ENCODE data around the gene CD55.

Gene CD55

DNA sequence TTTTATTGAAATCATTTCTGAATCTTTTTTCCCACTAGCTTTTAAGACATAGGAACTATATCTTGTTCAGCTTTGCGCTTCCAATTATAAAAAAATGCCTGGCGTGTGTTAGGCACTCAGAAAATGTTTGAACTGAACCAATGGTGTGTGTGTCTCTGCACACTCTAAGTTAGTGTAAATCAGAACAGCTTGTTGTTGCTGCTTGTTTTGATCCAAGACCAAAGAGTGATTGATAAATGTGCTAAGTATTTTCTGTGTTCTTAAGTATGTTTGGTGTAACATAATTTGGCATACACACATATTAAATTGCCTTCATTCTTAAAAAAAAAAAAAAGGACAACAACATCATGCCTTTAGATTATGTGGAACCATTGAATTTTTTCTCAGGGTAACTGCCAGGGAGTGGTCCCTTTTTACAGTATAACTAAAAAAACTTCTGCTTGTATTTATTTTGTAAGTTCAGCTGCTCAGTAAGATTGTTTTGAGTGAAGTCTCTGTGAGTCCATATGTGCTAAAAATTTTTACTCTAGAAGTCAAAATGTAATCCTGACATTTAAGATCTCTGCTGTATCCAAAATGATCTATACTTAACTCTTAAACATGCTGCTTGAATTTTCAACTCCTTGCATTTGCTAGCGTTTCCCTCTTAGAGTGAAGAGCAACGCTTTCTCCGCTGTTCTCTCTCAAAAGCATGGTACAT, 8.7 kb downstream of the CD55 start:
- H2AFZ ChIP-seq (ENCODE audit: insufficient read depth, low read length, poor library complexity) = no peak overlapping the region
- H2BK5ac ChIP-seq (ENCODE audit: low read depth, low read length, poor library complexity) = no peak overlapping the region
- H3K9me3 ChIP-seq (ENCODE audit: insufficient read depth, low read depth, low read length) = no peaks in the 10 kb centered on the region
- H2BK12ac ChIP-seq (ENCODE audit: low read length) = no peak overlapping the region
- H2BK120ac ChIP-seq (ENCODE audit: insufficient read depth, low read length, poor library complexity) = no peak overlapping the region
- H3K4me2 ChIP-seq (ENCODE audit: low read length) = no peak overlapping the region
- H3K27ac ChIP-seq (ENCODE audit: low read depth, low read length) = no peak overlapping the region
- H3K14ac ChIP-seq (ENCODE audit: low read length) = no peak overlapping the region
- H4K12ac ChIP-seq (ENCODE audit: low read depth, low read length) = no peak overlapping the region
- H3K27me3 ChIP-seq (ENCODE audit: insufficient read depth, low read length) = no peaks in the 10 kb centered on the region
- DNase-seq = no peak
- H3K79me2 ChIP-seq (ENCODE audit: control insufficient read depth, insufficient read depth, low read length, poor library complexity) = no peaks in the 10 kb centered on the region
- H3K9ac ChIP-seq (ENCODE audit: low read length) = no peak overlapping the region
- no peaks in the 10 kb centered on the region for H3K4me1 ChIP-seq (ENCODE audit: control insufficient read depth in 1 of 2, insufficient read depth in 2 of 2, low read length in 2 of 2)
- H3K4ac ChIP-seq (ENCODE audit: low read depth, low read length) = no peak overlapping the region
- no CpG with 5 or more reads among the region's 5 CpGs for WGBS (ENCODE audit: extremely low coverage, insufficient coverage, insufficient read length)
- H2AK5ac ChIP-seq (ENCODE audit: low read length) = no peak overlapping the region
- no peak overlapping the region for H3K18ac ChIP-seq (ENCODE audit: low read length)
- H3K23ac ChIP-seq (ENCODE audit: low read length) = no peak overlapping the region
- peaks cover 0 to 3% of the 10 kb centered on the region in 2 experiments for H3K36me3 ChIP-seq (ENCODE audit: control insufficient read depth in 1 of 2, insufficient read depth in 2 of 2, low read length in 2 of 2)
- H4K8ac ChIP-seq (ENCODE audit: low read depth, low read length) = no peak overlapping the region
- no peak overlapping the region for H3K4me3 ChIP-seq (ENCODE audit: low read depth, low read length)
- H4K91ac ChIP-seq (ENCODE audit: low read depth, low read length) = no peak overlapping the region
- H3K79me1 ChIP-seq (ENCODE audit: low read length) = no peaks in the 10 kb centered on the region

- Histone ChIP-seq H3K18ac (ENCODE audit: low read length) (no peak overlapping the region), H3K9me3 (ENCODE audit: insufficient read depth, low read depth, low read length) (no peaks in the 10 kb centered on the region), H3K4me3 (ENCODE audit: low read depth, low read length) (no peak overlapping the region), H3K79me1 (ENCODE audit: low read length) (no peaks in the 10 kb centered on the region), H3K9ac (ENCODE audit: low read length) (no peak overlapping the region), H2AFZ (ENCODE audit: insufficient read depth, low read length, poor library complexity) (no peak overlapping the region), H3K4me2 (ENCODE audit: low read length) (no peak overlapping the region), H4K8ac (ENCODE audit: low read depth, low read length) (no peak overlapping the region), H2BK5ac (ENCODE audit: low read depth, low read length, poor library complexity) (no peak overlapping the region), H4K12ac (ENCODE audit: low read depth, low read length) (no peak overlapping the region), H2BK12ac (ENCODE audit: low read length) (no peak overlapping the region), H2BK120ac (ENCODE audit: insufficient read depth, low read length, poor library complexity) (no peak overlapping the region), H3K14ac (ENCODE audit: low read length) (no peak overlapping the region), H2AK5ac (ENCODE audit: low read length) (no peak overlapping the region), H3K23ac (ENCODE audit: low read length) (no peak overlapping the region), H4K91ac (ENCODE audit: low read depth, low read length) (no peak overlapping the region), H3K4me1 (ENCODE audit: control insufficient read depth in 1 of 2, insufficient read depth in 2 of 2, low read length in 2 of 2) (no peaks in the 10 kb centered on the region), H3K27ac (ENCODE audit: low read depth, low read length) (no peak overlapping the region), H3K4ac (ENCODE audit: low read depth, low read length) (no peak overlapping the region), H3K27me3 (ENCODE audit: insufficient read depth, low read length) (no peaks in the 10 kb centered on the region), H3K36me3 (ENCODE audit: control insufficient read depth in 1 of 2, insufficient read depth in 2 of 2, low read length in 2 of 2) (peaks cover 0 to 3% of the 10 kb centered on the region in 2 experiments), H3K79me2 (ENCODE audit: control insufficient read depth, insufficient read depth, low read length, poor library complexity) (no peaks in the 10 kb centered on the region)
- no peak for DNase-seq
- no CpG with 5 or more reads among the region's 4 CpGs for WGBS (ENCODE audit: extremely low coverage, insufficient coverage, insufficient read length)
Measured at GRCh38 chr1:207331354-207332313, 10.2 kb downstream of the CD55 start.

DNA sequence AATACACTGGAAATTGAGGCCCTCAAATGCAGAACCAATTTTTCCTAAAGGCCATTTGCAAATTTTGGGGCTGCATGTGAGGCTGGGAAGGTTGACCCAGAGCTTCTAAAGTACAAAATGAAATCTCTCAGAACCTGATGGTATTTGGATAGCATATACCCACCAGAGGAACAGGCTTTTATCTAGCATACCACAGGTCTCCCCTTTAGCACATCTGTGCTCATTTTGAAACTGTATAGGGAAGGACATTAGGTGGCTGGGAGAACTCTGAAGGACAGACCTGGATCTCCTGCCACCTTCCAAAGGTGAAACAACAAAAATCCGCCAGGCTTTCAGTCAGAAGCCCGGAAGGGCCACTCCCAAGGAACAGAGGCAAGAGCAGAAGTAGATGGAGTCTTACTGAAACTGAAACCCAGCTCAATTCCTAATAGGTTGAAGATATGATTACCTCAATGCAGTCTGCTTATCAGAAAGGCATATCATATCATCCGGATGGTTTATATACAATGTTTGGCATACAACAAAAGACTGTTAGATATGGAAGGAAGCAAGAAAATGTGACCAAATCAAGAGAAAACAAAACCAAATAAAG, 11.6 kb downstream of the CD55 start:
- Histone ChIP-seq H3K4ac (ENCODE audit: low read depth, low read length) (no peak overlapping the region), H2AK5ac (ENCODE audit: low read length) (no peak overlapping the region), H3K4me3 (ENCODE audit: low read depth, low read length) (no peak overlapping the region), H2BK12ac (ENCODE audit: low read length) (no peak overlapping the region), H2BK5ac (ENCODE audit: low read depth, low read length, poor library complexity) (no peak overlapping the region), H2AFZ (ENCODE audit: insufficient read depth, low read length, poor library complexity) (no peak overlapping the region), H3K4me1 (ENCODE audit: control insufficient read depth in 1 of 2, insufficient read depth in 2 of 2, low read length in 2 of 2) (no peaks in the 10 kb centered on the region), H4K91ac (ENCODE audit: low read depth, low read length) (no peak overlapping the region), H3K36me3 (ENCODE audit: control insufficient read depth in 1 of 2, insufficient read depth in 2 of 2, low read length in 2 of 2) (peaks cover 0 to 9% of the 10 kb centered on the region in 2 experiments), H3K79me2 (ENCODE audit: control insufficient read depth, insufficient read depth, low read length, poor library complexity) (no peaks in the 10 kb centered on the region), H3K14ac (ENCODE audit: low read length) (no peak overlapping the region), H4K8ac (ENCODE audit: low read depth, low read length) (no peak overlapping the region), H3K9me3 (ENCODE audit: insufficient read depth, low read depth, low read length) (no peaks in the 10 kb centered on the region), H3K79me1 (ENCODE audit: low read length) (no peaks in the 10 kb centered on the region), H3K18ac (ENCODE audit: low read length) (no peak overlapping the region), H4K12ac (ENCODE audit: low read depth, low read length) (no peak overlapping the region), H2BK120ac (ENCODE audit: insufficient read depth, low read length, poor library complexity) (no peak overlapping the region), H3K23ac (ENCODE audit: low read length) (no peak overlapping the region), H3K27ac (ENCODE audit: low read depth, low read length) (no peak overlapping the region), H3K4me2 (ENCODE audit: low read length) (no peak overlapping the region), H3K27me3 (ENCODE audit: insufficient read depth, low read length) (no peaks in the 10 kb centered on the region), H3K9ac (ENCODE audit: low read length) (no peak overlapping the region)
- DNase-seq = no peak
- WGBS (ENCODE audit: extremely low coverage, insufficient coverage, insufficient read length) = no CpG with 5 or more reads among the region's 3 CpGs

DNA sequence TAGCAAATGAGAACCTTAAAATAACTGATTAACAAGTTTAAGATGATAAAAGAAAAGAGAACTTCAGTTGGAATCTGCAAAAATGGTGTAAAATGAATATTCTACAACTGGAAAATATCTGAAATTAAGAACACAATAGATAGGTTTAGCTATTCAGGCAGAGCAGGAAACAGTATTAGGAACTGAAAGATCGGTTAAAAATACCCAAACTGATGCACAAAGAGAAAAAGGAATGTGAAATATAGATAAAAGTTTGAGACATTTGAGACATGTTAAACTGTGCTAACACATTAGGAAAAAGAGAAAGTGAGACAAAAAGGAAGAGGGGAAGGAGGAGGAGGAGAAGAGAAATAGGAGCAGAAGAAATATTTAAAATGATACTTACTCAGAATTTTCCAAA, 12.1 kb downstream of the CD55 start:
- Histone ChIP-seq H3K79me2 (ENCODE audit: control insufficient read depth, insufficient read depth, low read length, poor library complexity) (no peaks in the 10 kb centered on the region), H3K14ac (ENCODE audit: low read length) (no peak overlapping the region)

More for the DNA sequence above, 12.1 kb downstream of the CD55 start:
- H3K9me3 ChIP-seq (ENCODE audit: insufficient read depth, low read depth, low read length) = no peaks in the 10 kb centered on the region
- H4K12ac ChIP-seq (ENCODE audit: low read depth, low read length) = no peak overlapping the region
- no peak overlapping the region for H2BK5ac ChIP-seq (ENCODE audit: low read depth, low read length, poor library complexity)
- no peak overlapping the region for H2BK120ac ChIP-seq (ENCODE audit: insufficient read depth, low read length, poor library complexity)
- H3K4me1 ChIP-seq (ENCODE audit: control insufficient read depth in 1 of 2, insufficient read depth in 2 of 2, low read length in 2 of 2) = no peaks in the 10 kb centered on the region
- H3K27me3 ChIP-seq (ENCODE audit: insufficient read depth, low read length) = no peaks in the 10 kb centered on the region
- no peak overlapping the region for H3K4ac ChIP-seq (ENCODE audit: low read depth, low read length)
- H3K27ac ChIP-seq (ENCODE audit: low read depth, low read length) = no peak overlapping the region
- no peak overlapping the region for H4K8ac ChIP-seq (ENCODE audit: low read depth, low read length)
- no peak for DNase-seq
- no peak overlapping the region for H3K18ac ChIP-seq (ENCODE audit: low read length)
- no peak overlapping the region for H3K4me2 ChIP-seq (ENCODE audit: low read length)
- peaks cover 0 to 9% of the 10 kb centered on the region in 2 experiments for H3K36me3 ChIP-seq (ENCODE audit: control insufficient read depth in 1 of 2, insufficient read depth in 2 of 2, low read length in 2 of 2)
- no CpG with 5 or more reads among the region's 1 CpG for WGBS (ENCODE audit: extremely low coverage, insufficient coverage, insufficient read length)
- H3K4me3 ChIP-seq (ENCODE audit: low read depth, low read length) = no peak overlapping the region
- no peak overlapping the region for H3K23ac ChIP-seq (ENCODE audit: low read length)
- no peak overlapping the region for H4K91ac ChIP-seq (ENCODE audit: low read depth, low read length)
- H3K79me1 ChIP-seq (ENCODE audit: low read length) = no peaks in the 10 kb centered on the region
- H2AFZ ChIP-seq (ENCODE audit: insufficient read depth, low read length, poor library complexity) = no peak overlapping the region
- no peak overlapping the region for H2AK5ac ChIP-seq (ENCODE audit: low read length)
- H2BK12ac ChIP-seq (ENCODE audit: low read length) = no peak overlapping the region
- no peak overlapping the region for H3K9ac ChIP-seq (ENCODE audit: low read length)
